Stomach (tissue), 4 donors: ENCODE measurements around the gene CMTR1.

Experiments used
- EP300 ChIP-seq: sonication (generic); formaldehyde crosslinking; IDR thresholded peaks from one replicate; pipeline ENCODE4 v1.6.1; 2017; ENCODE audit warnings: antibody characterized with exemption
- POLR2A ChIP-seq, 4 donors: fragments of 450-650 bp; IDR thresholded peaks; one replicate each; pipeline ENCODE4 v1.6.1; 2016; ENCODE audit warnings: antibody characterized with exemption in 4 of 4, control low read depth in 2 of 4, mild to moderate bottlenecking in 1 of 4, moderate library complexity in 1 of 4
- POLR2AphosphoS5 ChIP-seq, 3 donors: sonication (generic); formaldehyde crosslinking; IDR thresholded peaks; one replicate each; pipeline ENCODE4 v1.6.1; 2016; ENCODE audit warnings: antibody characterized with exemption in 3 of 3
- TF ChIP-seq, protein P1 (sequence below), 7 experiments: fragments of 450-650 bp in 4 of 7; fragments of 200-600 bp in 3 of 7; sonication (generic) in 3 of 7; IDR thresholded peaks; one replicate each; pipeline ENCODE4 v1.5.1; 2016 to 2019; ENCODE audit warnings: antibody characterized with exemption in 7 of 7, control low read depth in 2 of 7, mild to moderate bottlenecking in 1 of 7

DNA sequence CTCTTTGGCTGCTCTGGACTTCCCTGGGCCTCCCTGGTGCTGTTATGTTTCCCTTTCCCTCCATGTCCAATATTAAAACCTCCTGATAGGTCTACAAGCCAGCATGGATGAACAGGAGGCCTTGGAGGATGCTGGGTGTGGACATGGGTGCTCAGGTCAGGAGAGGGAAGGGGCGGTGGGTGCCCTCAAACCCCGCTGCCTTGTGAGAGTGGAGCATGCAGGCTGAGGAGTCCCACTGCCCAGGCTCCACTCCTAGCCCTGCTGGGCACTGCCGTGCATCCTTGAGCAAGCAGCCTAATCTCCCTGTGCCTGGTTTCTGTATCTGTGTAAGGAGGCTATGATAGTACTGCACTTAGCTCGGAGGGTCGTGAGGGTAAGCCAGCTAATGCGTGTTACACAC is 85.1 kb downstream of the CMTR1 start:
- TF ChIP-seq EP300 (no peak), POLR2A (IDR thresholded peaks at IDR 0.05) (no peak), POLR2AphosphoS5 (IDR thresholded peaks at IDR 0.05) (no peak)
- TF ChIP-seq, protein P1, sequence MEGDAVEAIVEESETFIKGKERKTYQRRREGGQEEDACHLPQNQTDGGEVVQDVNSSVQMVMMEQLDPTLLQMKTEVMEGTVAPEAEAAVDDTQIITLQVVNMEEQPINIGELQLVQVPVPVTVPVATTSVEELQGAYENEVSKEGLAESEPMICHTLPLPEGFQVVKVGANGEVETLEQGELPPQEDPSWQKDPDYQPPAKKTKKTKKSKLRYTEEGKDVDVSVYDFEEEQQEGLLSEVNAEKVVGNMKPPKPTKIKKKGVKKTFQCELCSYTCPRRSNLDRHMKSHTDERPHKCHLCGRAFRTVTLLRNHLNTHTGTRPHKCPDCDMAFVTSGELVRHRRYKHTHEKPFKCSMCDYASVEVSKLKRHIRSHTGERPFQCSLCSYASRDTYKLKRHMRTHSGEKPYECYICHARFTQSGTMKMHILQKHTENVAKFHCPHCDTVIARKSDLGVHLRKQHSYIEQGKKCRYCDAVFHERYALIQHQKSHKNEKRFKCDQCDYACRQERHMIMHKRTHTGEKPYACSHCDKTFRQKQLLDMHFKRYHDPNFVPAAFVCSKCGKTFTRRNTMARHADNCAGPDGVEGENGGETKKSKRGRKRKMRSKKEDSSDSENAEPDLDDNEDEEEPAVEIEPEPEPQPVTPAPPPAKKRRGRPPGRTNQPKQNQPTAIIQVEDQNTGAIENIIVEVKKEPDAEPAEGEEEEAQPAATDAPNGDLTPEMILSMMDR (IDR thresholded peaks at IDR 0.05): no peak
